Smooth muscle cell (in vitro differentiated cells): ENCODE data around the gene DTYMK. TPM values are rescaled to one million over a fixed set of nuclear protein-coding genes. Genes with fewer than 3 reads are reported as not detected.

Experiments
- DNase-seq: peaks from one replicate; lab custom pipeline; 2025; ENCODE audit not compliant: unreplicated experiment; lab: John Stamatoyannopoulos, UW
- H2AFZ ChIP-seq: fragments of 200-600 bp; sonication (generic); 2 replicates; pipeline ENCODE4 v1.6.0; 2016; ENCODE audit warnings: antibody characterized with exemption, low read depth, mild to moderate bottlenecking
- H3F3A ChIP-seq: fragments of 200-600 bp; sonication (generic); 2 replicates; pipeline ENCODE4 v1.6.0; 2017; ENCODE audit warnings: antibody characterized with exemption, low read depth
- H3K27ac ChIP-seq: fragments of 200-600 bp; sonication (generic); 2 replicates; pipeline ENCODE4 v1.5.1; 2016; ENCODE audit warnings: low read depth, mild to moderate bottlenecking
- H3K27me3 ChIP-seq: fragments of 200-600 bp; sonication (generic); 2 replicates; pipeline ENCODE4 v1.6.1; 2016; ENCODE audit warnings: low read depth, mild to moderate bottlenecking
- H3K36me3 ChIP-seq: fragments of 200-600 bp; sonication (generic); 2 replicates; pipeline ENCODE4 v1.5.1; 2016; ENCODE audit warnings: low read depth
- H3K4me1 ChIP-seq: fragments of 200-600 bp; sonication (generic); 2 replicates; pipeline ENCODE4 v1.5.1; 2016; ENCODE audit warnings: low read depth
- H3K4me2 ChIP-seq: fragments of 200-600 bp; sonication (generic); 2 replicates; pipeline ENCODE4 v1.6.0; 2016; ENCODE audit warnings: mild to moderate bottlenecking
- H3K4me3 ChIP-seq: fragments of 200-600 bp; sonication (generic); 2 replicates; pipeline ENCODE4 v1.5.1; 2016; ENCODE audit warnings: mild to moderate bottlenecking
- H3K79me2 ChIP-seq: fragments of 200-600 bp; sonication (generic); 2 replicates; pipeline ENCODE4 v1.6.0; 2016; ENCODE audit warnings: low read depth, mild to moderate bottlenecking
- H3K9ac ChIP-seq: fragments of 200-600 bp; sonication (generic); 2 replicates; pipeline ENCODE4 v1.6.0; 2016; ENCODE audit warnings: low read depth
- H3K9me3 ChIP-seq: fragments of 200-600 bp; sonication (generic); replicated peaks from 2 replicates; pipeline ENCODE4 v1.5.1; 2016; ENCODE audit warnings: low read depth
- H4K20me1 ChIP-seq: fragments of 200-600 bp; sonication (generic); 2 replicates; pipeline ENCODE4 v1.6.0; 2016; ENCODE audit warnings: low read depth
- CTCF ChIP-seq: fragments of 200-600 bp; sonication (generic); IDR thresholded peaks from 2 replicates; pipeline ENCODE4 v1.5.1; 2017; ENCODE audit warnings: borderline replicate concordance, mild to moderate bottlenecking, antibody characterized with exemption; ENCODE audit not compliant: insufficient read depth, poor library complexity, severe bottlenecking
- WGBS: methylation state at CpG from one replicate; pipeline ENCODE4 v1.1.7; 2016; ENCODE audit warnings: low lambda C conversion rate; 5-methylcytosine and 5-hydroxymethylcytosine counted together
- polyA plus RNA-seq: library from polyadenylated mRNA; unstranded; fragments of >200 nt; fragmentation: Nextera tagmentation; extraction: Ambion mirVana; gene quantifications from 2 replicates; pipeline ENCODE4 v1.2.1, GENCODE V29; 2016
- total RNA-seq: library from RNA; depleted of rRNA; stranded (reverse); fragments of >200 nt; gene quantifications from 2 replicates; pipeline ENCODE4 v1.2.3, GENCODE V29; 2014

Gene DTYMK
- total and polyA plus RNA-seq, 2 experiments from 2014 or later, result 22.2 to 65.8 TPM

GRCh38 chr2:241678784-241679540 lies 7.7 kb downstream of the DTYMK start:
- 97% methylated on average over 22 of the region's 22 CpGs for WGBS
- no peak for DNase-seq

GRCh38 chr2:241678307-241678706 lies 8.3 kb downstream of the DTYMK start:
- WGBS, result 97% methylated on average over 18 of the region's 18 CpGs
- no peak overlapping the region for H3K9ac ChIP-seq
- H3K36me3 ChIP-seq, result no peaks in the 10 kb centered on the region
- no peak overlapping the region for H2AFZ ChIP-seq
- H3K27me3 ChIP-seq, result no peaks in the 10 kb centered on the region
- no peaks in the 10 kb centered on the region for H3K9me3 ChIP-seq
- no peaks in the 10 kb centered on the region for H3K4me1 ChIP-seq
- no peak overlapping the region for H3K4me3 ChIP-seq
- H3F3A ChIP-seq, result peaks cover 14% of the 10 kb centered on the region
- no peak overlapping the region for H3K27ac ChIP-seq
- H3K4me2 ChIP-seq, result no peak overlapping the region
- no peak for TF ChIP-seq CTCF
- DNase-seq, result no peak
- H4K20me1 ChIP-seq, result peaks cover 6% of the 10 kb centered on the region
- peaks cover 4% of the 10 kb centered on the region for H3K79me2 ChIP-seq

More at GRCh38 chr2:241678784-241679540, 7.7 kb downstream of the DTYMK start:
- Histone ChIP-seq H3K4me3 (no peak overlapping the region), H3K27me3 (no peaks in the 10 kb centered on the region), H3K4me1 (no peaks in the 10 kb centered on the region), H3K27ac (no peak overlapping the region), H3K9ac (no peak overlapping the region), H3K4me2 (no peak overlapping the region), H4K20me1 (peaks cover 6% of the 10 kb centered on the region), H3K36me3 (no peaks in the 10 kb centered on the region), H3K9me3 (no peaks in the 10 kb centered on the region), H3K79me2 (peaks cover 6% of the 10 kb centered on the region), H2AFZ (no peak overlapping the region), H3F3A (peaks cover 14% of the 10 kb centered on the region)
- TF ChIP-seq CTCF, result no peak

- H3K4me3 ChIP-seq, result no peak overlapping the region
- peaks cover 14% of the 10 kb centered on the region for H3F3A ChIP-seq
- peaks cover 4% of the 10 kb centered on the region for H3K79me2 ChIP-seq
- no peak for TF ChIP-seq CTCF
- H3K9me3 ChIP-seq, result no peaks in the 10 kb centered on the region
- H3K4me2 ChIP-seq, result no peak overlapping the region
- no peaks in the 10 kb centered on the region for H3K27me3 ChIP-seq
- DNase-seq, result no peak
- 97% methylated on average over 24 of the region's 24 CpGs for WGBS
- no peaks in the 10 kb centered on the region for H3K4me1 ChIP-seq
- no peak overlapping the region for H2AFZ ChIP-seq
- H3K27ac ChIP-seq, result no peak overlapping the region
- H3K36me3 ChIP-seq, result no peaks in the 10 kb centered on the region
- no peak overlapping the region for H3K9ac ChIP-seq
- peaks cover 6% of the 10 kb centered on the region for H4K20me1 ChIP-seq
Measured at GRCh38 chr2:241677392-241677791, 9.2 kb downstream of the DTYMK start.

GRCh38 chr2:241676665-241677064 lies 9.9 kb downstream of the DTYMK start:
- Histone ChIP-seq H3K27me3 (no peaks in the 10 kb centered on the region), H3F3A (peaks cover 14% of the 10 kb centered on the region), H3K9me3 (no peaks in the 10 kb centered on the region), H3K4me1 (no peaks in the 10 kb centered on the region), H3K36me3 (no peaks in the 10 kb centered on the region), H3K4me2 (no peak overlapping the region), H2AFZ (no peak overlapping the region), H3K9ac (no peak overlapping the region), H4K20me1 (peaks cover 6% of the 10 kb centered on the region), H3K79me2 (peaks cover 4% of the 10 kb centered on the region), H3K27ac (no peak overlapping the region), H3K4me3 (no peak overlapping the region)
- no peak for TF ChIP-seq CTCF
- no peak for DNase-seq
- WGBS, result 97% methylated on average over 17 of the region's 17 CpGs
